Measurements from ENCODE around the gene PRDX3. TPM values are rescaled to one million over a fixed set of nuclear protein-coding genes. Genes with fewer than 3 reads are reported as not detected.
A peak's percentile ranks its signal among the peaks of the same experiment; 100 is the strongest.

The PRDX3 gene
- total RNA-seq, 1 experiment from 2014 or later: 167 TPM

DNA sequence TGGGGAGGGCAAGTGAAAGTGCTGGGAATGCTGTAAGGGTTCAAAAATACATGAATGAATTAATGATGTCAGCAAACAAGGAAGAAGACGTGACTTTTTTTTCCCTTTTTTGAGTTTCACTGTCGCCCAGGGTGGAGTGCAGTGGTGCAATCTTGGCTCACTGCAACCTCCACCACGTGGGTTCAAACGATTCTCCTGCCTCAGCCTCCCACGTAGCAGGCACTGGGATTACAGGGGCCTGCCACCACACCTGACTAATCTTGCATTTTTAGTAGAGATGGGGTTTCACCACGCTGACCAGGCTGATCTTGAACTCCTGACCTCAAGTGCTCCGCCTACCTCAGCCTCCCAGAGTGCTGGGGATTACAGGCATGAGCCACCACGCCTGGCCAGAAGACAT, 44.7 kb downstream of the PRDX3 start:
- TF ChIP-seq PRRX2 (CRISPR knock-in tag; IDR thresholded peaks at IDR 0.05) (no peak), TEAD1 (CRISPR knock-in tag; IDR thresholded peaks at IDR 0.05) (no peak), ZNF317 (CRISPR knock-in tag; IDR thresholded peaks at IDR 0.05; ENCODE audit: borderline replicate concordance, low read depth) (no peak), SMAD4 (CRISPR knock-in tag; IDR thresholded peaks at IDR 0.05) (no peak), CREB1 (CRISPR knock-in tag; IDR thresholded peaks at IDR 0.05) (no peak), NR2C2 (CRISPR knock-in tag; IDR thresholded peaks at IDR 0.05) (no peak)
- TF ChIP-seq, protein P1, sequence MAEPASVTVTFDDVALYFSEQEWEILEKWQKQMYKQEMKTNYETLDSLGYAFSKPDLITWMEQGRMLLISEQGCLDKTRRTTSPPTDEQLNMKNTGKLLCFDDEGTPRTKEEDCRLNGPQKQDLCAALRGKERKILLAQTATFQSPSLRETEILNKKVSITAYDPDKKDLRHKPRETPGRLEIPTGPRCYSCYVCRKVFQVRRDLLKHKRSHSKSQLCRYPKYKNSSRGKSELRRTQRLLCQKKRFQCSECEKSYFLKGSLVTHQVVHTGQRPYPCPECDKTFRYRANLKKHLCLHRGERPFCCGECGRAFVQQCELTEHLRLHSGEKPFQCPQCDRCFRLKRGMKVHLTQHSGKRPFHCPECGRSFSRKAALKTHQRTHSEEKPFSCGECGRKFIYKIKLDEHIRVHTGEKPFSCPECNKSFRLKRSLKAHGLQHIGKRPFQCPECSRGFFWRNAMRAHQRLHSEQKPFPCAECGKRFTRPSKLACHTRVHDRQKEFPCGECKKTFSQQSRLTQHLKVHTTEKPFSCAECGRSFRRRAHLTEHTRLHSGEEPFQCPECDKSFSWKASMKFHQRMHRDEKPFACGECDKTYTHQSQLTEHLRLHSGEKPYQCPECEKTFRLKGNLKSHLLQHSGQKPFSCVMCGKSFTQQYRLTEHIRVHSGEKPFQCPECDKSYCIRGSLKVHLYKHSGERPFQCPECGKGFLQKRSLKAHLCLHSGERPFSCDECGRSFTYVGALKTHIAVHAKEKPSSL (CRISPR knock-in tag; conservative IDR thresholded peaks at IDR 0.05): no peak
- TF ChIP-seq, protein P2, sequence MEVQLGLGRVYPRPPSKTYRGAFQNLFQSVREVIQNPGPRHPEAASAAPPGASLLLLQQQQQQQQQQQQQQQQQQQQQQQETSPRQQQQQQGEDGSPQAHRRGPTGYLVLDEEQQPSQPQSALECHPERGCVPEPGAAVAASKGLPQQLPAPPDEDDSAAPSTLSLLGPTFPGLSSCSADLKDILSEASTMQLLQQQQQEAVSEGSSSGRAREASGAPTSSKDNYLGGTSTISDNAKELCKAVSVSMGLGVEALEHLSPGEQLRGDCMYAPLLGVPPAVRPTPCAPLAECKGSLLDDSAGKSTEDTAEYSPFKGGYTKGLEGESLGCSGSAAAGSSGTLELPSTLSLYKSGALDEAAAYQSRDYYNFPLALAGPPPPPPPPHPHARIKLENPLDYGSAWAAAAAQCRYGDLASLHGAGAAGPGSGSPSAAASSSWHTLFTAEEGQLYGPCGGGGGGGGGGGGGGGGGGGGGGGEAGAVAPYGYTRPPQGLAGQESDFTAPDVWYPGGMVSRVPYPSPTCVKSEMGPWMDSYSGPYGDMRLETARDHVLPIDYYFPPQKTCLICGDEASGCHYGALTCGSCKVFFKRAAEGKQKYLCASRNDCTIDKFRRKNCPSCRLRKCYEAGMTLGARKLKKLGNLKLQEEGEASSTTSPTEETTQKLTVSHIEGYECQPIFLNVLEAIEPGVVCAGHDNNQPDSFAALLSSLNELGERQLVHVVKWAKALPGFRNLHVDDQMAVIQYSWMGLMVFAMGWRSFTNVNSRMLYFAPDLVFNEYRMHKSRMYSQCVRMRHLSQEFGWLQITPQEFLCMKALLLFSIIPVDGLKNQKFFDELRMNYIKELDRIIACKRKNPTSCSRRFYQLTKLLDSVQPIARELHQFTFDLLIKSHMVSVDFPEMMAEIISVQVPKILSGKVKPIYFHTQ (CRISPR knock-in tag; IDR thresholded peaks at IDR 0.05): no peak
- TF ChIP-seq, protein P3, sequence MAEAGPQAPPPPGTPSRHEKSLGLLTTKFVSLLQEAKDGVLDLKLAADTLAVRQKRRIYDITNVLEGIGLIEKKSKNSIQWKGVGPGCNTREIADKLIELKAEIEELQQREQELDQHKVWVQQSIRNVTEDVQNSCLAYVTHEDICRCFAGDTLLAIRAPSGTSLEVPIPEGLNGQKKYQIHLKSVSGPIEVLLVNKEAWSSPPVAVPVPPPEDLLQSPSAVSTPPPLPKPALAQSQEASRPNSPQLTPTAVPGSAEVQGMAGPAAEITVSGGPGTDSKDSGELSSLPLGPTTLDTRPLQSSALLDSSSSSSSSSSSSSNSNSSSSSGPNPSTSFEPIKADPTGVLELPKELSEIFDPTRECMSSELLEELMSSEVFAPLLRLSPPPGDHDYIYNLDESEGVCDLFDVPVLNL (CRISPR knock-in tag; IDR thresholded peaks at IDR 0.05; ENCODE audit: borderline replicate concordance, low read depth): no peak
- no peak for ATAC-seq
- Mint-ChIP-seq H3K9me3 (no peaks in the 10 kb centered on the region), H3K27me3 (ENCODE audit: low read depth) (no peaks in the 10 kb centered on the region), H3K27ac (0 out of 2 replicates have a peak overlapping the region, but pooled peaks have one; percentile 64), H3K36me3 (peaks cover 52% of the 10 kb centered on the region), H3K4me3 (no peak overlapping the region), H3K4me1 (no peaks in the 10 kb centered on the region)
- DNase-seq (ENCODE audit: low spot score): no peak
- ChIA-PET CTCF (no interaction called here), POLR2A (no interaction called here)

DNA sequence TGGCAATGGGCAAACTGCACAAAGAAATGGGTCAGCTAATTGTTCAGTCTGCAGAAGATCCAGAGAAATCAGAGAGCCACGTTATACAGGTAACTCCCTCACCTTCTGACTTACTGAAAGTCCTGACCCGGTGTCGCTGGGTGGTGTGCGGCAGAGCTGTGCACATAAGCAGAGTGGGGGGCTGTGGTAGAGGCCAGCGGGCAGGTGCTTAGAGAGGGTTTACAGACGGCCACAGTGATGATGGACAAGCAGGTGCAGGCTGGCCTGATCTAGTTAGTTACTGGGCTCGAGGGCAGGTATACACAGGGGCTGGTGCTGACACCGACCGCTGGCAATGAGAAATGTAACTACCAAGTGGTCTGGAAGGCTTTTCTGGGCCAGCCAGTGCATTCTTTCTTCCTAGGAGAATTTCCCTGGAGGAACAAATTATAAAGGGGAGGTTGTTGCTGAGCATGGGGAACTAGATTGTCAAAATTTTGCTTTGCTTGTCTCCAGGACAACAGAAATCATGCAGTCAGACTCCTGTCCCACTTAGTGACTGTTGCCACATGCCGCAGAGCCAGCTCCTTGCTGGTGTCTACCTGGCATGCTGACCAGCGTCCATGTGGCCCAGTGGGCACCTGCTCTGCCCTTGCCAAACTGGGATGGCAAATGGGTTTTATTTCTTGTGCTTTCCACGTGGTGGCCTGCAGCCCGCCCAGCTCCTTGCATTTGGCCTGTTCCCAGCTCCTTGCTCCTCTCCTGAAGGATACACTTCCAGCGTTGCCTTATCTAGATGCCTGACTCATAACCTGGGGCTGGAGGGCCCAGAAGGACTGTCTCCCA, 45.9 kb downstream of the PRDX3 start:
- H3K27me3 Mint-ChIP-seq (ENCODE audit: low read depth): no peaks in the 10 kb centered on the region
- ATAC-seq (no peak), DNase-seq (ENCODE audit: low spot score) (no peak)
- H3K4me1 Mint-ChIP-seq: no peaks in the 10 kb centered on the region
- H3K27ac Mint-ChIP-seq: no peak overlapping the region
- POLR2A ChIA-PET: no interaction called here
- H3K4me3 Mint-ChIP-seq: no peak overlapping the region
- CTCF ChIA-PET: interaction anchor here (0.6 kb wide), 1 partner anchor 327 kb away, joined by 3 read pairs; no protein-coding TSS in a partner anchor
- peaks cover 56% of the 10 kb centered on the region for H3K36me3 Mint-ChIP-seq
- no peaks in the 10 kb centered on the region for H3K9me3 Mint-ChIP-seq
- no peak for TF ChIP-seq ATF1 (CRISPR knock-in tag; IDR thresholded peaks at IDR 0.05)
- no peak for TF ChIP-seq NR2C2 (CRISPR knock-in tag; IDR thresholded peaks at IDR 0.05)
- TF ChIP-seq TCF7 (CRISPR knock-in tag; IDR thresholded peaks at IDR 0.05; ENCODE audit: low read depth): no peak
- TF ChIP-seq, protein P4, sequence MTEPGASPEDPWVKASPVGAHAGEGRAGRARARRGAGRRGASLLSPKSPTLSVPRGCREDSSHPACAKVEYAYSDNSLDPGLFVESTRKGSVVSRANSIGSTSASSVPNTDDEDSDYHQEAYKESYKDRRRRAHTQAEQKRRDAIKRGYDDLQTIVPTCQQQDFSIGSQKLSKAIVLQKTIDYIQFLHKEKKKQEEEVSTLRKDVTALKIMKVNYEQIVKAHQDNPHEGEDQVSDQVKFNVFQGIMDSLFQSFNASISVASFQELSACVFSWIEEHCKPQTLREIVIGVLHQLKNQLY (CRISPR knock-in tag; IDR thresholded peaks at IDR 0.05): no peak
- TF ChIP-seq ZNF671 (CRISPR knock-in tag; IDR thresholded peaks at IDR 0.05): no peak
- TF ChIP-seq, protein P5, sequence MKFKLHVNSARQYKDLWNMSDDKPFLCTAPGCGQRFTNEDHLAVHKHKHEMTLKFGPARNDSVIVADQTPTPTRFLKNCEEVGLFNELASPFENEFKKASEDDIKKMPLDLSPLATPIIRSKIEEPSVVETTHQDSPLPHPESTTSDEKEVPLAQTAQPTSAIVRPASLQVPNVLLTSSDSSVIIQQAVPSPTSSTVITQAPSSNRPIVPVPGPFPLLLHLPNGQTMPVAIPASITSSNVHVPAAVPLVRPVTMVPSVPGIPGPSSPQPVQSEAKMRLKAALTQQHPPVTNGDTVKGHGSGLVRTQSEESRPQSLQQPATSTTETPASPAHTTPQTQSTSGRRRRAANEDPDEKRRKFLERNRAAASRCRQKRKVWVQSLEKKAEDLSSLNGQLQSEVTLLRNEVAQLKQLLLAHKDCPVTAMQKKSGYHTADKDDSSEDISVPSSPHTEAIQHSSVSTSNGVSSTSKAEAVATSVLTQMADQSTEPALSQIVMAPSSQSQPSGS (CRISPR knock-in tag; IDR thresholded peaks at IDR 0.05; ENCODE audit: borderline replicate concordance, low read depth): no peak
- TF ChIP-seq JUN (CRISPR knock-in tag; IDR thresholded peaks at IDR 0.05): no peak
- no peak for TF ChIP-seq MXD4 (CRISPR knock-in tag; IDR thresholded peaks at IDR 0.05; ENCODE audit: borderline replicate concordance)
- TF ChIP-seq RORB (CRISPR knock-in tag; IDR thresholded peaks at IDR 0.05): no peak
- TF ChIP-seq, protein P6, sequence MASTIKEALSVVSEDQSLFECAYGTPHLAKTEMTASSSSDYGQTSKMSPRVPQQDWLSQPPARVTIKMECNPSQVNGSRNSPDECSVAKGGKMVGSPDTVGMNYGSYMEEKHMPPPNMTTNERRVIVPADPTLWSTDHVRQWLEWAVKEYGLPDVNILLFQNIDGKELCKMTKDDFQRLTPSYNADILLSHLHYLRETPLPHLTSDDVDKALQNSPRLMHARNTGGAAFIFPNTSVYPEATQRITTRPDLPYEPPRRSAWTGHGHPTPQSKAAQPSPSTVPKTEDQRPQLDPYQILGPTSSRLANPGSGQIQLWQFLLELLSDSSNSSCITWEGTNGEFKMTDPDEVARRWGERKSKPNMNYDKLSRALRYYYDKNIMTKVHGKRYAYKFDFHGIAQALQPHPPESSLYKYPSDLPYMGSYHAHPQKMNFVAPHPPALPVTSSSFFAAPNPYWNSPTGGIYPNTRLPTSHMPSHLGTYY (CRISPR knock-in tag; IDR thresholded peaks at IDR 0.05): no peak
- TF ChIP-seq TP53 (CRISPR knock-in tag; IDR thresholded peaks at IDR 0.05): no peak
- TF ChIP-seq ELF4 (CRISPR knock-in tag; IDR thresholded peaks at IDR 0.05; ENCODE audit: low read depth): no peak
- no peak for TF ChIP-seq OVOL2 (CRISPR knock-in tag; IDR thresholded peaks at IDR 0.05; ENCODE audit: borderline replicate concordance)
- TF ChIP-seq, protein P7, sequence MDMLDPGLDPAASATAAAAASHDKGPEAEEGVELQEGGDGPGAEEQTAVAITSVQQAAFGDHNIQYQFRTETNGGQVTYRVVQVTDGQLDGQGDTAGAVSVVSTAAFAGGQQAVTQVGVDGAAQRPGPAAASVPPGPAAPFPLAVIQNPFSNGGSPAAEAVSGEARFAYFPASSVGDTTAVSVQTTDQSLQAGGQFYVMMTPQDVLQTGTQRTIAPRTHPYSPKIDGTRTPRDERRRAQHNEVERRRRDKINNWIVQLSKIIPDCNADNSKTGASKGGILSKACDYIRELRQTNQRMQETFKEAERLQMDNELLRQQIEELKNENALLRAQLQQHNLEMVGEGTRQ (CRISPR knock-in tag; IDR thresholded peaks at IDR 0.05): no peak
- no peak for TF ChIP-seq TEAD4 (CRISPR knock-in tag; IDR thresholded peaks at IDR 0.05)
